LNCaP clone FGC (cell line): ENCODE data around the gene GAS2.
A peak's percentile ranks its signal among the peaks of the same experiment; 100 is the strongest.

Source experiments
- DNase-seq: peaks from one replicate; pipeline ENCODE4 v3.0.0-alpha.2; 2011; ENCODE audit warnings: low read depth
- H3K4me3 ChIP-seq: 2 replicates; pipeline ENCODE4 v1.5.1; 2011; ENCODE audit warnings: mild to moderate bottlenecking, low read depth, low read length, control low read depth
- TF ChIP-seq, protein P1 (sequence below): IDR thresholded peaks from 2 replicates; pipeline ENCODE4 v1.5.1; 2012; ENCODE audit warnings: mild to moderate bottlenecking; ENCODE audit not compliant: control insufficient read depth, insufficient read depth; ENCODE audit errors: extremely low read depth

The GAS2 gene

DNA sequence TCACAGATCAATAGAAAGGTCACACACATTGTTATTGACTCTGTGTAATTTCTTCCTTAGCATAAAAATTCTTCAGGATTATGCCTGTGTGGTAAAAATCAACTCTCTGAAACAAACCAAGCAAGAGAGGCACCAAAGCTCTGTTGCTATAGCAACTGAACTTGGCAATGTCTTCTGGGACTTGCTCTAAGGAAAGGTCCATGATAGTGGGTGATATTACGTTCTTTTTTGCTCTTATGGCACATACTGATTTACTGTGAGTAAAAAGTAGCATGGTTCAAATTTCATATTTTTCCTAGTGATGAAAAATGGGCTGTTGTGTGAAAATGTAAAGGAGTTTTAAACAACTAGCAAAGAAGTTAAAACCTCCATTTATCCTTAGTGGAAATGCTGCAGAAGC is 96.8 kb downstream of the GAS2 start:
- H3K4me3 ChIP-seq = no peak overlapping the region
- TF ChIP-seq, protein P1, sequence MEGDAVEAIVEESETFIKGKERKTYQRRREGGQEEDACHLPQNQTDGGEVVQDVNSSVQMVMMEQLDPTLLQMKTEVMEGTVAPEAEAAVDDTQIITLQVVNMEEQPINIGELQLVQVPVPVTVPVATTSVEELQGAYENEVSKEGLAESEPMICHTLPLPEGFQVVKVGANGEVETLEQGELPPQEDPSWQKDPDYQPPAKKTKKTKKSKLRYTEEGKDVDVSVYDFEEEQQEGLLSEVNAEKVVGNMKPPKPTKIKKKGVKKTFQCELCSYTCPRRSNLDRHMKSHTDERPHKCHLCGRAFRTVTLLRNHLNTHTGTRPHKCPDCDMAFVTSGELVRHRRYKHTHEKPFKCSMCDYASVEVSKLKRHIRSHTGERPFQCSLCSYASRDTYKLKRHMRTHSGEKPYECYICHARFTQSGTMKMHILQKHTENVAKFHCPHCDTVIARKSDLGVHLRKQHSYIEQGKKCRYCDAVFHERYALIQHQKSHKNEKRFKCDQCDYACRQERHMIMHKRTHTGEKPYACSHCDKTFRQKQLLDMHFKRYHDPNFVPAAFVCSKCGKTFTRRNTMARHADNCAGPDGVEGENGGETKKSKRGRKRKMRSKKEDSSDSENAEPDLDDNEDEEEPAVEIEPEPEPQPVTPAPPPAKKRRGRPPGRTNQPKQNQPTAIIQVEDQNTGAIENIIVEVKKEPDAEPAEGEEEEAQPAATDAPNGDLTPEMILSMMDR = no peak

DNA sequence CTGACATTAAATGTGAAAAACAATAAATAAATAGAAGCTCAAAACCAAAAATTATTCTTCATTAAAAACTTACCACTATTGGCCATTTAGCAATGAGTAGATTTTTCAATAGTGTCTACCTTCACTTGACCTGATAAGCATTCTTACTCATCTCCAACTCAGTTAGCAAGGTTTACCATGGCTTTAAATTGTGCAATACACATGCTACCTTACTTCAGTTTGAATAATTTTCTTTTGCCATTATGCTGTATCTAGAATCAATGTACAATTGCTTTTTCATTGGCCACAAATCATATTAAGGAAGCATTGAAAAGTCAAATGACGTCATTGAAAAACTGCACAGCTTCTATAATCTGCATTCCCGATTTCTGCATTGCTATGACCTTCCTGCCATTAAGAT is 98.3 kb downstream of the GAS2 start:
- TF ChIP-seq, protein P1 = no peak
- no peak overlapping the region for H3K4me3 ChIP-seq
- no peak for DNase-seq

More for the DNA sequence above, 96.8 kb downstream of the GAS2 start:
- no peak for DNase-seq

DNA sequence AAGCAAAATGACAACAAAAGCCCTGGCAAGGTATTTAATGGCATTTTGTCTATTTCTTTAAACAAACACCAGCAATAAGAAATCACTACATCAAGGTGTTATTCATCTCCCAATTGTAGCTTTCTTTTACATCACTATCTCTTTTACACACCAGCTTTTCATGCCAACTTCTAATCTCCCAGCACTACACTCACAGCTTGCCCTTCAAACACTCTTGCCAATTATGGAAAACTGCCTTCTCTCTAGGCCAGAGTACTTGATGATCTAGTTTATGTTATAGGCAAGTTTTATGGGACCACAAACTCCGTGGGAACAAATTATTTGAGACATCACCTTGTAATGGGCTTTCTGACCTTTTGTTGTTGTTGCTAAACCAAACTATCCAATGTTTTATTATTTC is 101.9 kb downstream of the GAS2 start:
- DNase-seq = no peak
- TF ChIP-seq, protein P1 = no peak

DNA sequence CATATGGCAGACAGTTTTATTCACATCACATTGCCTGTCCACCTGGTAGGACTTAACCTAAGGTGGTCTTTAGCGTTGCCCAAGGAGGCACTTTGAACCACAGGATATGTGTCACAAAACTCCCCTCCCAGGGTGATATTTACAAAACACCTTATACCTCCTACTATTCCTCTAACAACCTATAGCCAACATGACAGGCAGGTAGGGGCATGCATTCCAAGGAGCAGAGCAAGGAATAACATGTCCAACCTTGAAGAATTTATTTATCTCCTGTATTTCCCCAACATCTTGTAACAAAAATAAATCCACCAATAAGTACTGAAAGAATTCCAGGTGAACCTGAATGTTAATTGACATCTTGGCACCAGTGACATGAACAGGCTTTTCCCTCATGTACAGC is 102.7 kb downstream of the GAS2 start:
- TF ChIP-seq, protein P1 = no peak
- no peak for DNase-seq
- no peak overlapping the region for H3K4me3 ChIP-seq

More for the DNA sequence above, 101.9 kb downstream of the GAS2 start:
- no peak overlapping the region for H3K4me3 ChIP-seq

DNA sequence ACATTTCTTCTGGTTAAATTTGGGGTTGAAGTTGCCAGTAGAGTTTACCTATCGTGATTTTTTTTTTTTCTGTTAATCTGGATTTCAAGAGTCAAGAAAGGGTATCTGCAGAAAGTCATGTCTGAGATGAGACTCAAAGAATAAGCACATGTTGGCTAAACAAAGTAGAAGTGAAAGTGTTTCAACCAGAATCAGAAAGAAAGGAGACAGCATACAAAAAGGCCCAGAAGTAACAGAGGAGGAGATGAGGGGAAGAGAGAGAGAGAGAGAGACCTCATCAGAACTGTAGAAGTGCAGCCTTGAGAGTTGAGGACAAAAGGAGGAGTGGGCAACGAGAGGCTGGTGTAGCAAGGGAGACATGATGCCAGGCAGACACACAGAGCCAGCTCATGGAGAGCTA is 108.3 kb downstream of the GAS2 start:
- TF ChIP-seq, protein P1 = no peak
- DNase-seq = no peak
- H3K4me3 ChIP-seq = no peak overlapping the region

DNA sequence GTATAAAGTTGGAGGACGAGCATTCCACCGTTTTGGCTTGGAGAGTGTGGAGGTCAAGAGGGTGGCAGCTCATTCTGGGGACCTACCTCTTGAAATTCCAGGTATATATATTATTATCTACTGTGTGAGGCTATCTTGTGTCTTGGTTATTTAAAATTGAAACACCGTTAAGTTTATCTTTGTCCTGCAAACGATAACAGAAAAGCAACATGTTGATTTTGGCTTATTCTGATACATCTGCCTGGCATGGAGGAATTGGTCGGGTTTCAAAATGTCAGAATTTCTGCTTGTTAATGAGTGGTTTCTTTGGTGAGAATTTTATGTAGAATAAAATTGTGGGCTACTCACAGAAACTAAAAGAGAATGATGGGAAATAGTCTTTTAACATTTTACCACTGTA is 108.8 kb downstream of the GAS2 start:
- H3K4me3 ChIP-seq = no peak overlapping the region
- TF ChIP-seq, protein P1 = no peak
- DNase-seq = no peak

DNA sequence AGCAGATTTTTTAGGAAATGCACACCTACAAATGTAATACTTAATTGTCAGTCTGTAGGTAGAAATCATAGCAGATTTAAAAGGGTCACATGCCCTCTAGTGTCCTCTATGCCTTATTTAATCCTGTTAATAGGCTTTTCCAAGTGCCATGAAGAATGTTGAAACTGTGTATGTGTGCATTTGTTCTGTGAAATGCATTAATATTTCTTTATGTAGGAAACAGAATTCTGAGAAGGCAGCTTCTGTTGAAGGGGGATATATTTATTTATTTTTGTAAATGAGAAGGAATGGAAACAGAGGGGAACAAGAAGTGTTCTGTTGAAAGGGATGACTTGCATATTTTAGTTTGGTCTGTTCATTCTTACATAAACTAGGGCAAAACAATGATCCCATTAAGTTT is 112.2 kb downstream of the GAS2 start:
- DNase-seq = no peak
- H3K4me3 ChIP-seq = no peak overlapping the region
- TF ChIP-seq, protein P1 = peak; percentile 47
